Fibroblast of mammary gland (primary cell): ENCODE measurements around the gene LINC01488.

Experiments
- DNase-seq: peaks from one replicate; pipeline ENCODE4 v3.0.0-alpha.2; 2010; ENCODE audit warnings: low read depth
- H3K4me3 ChIP-seq: 2 replicates; pipeline ENCODE4 v1.5.1; 2011; ENCODE audit warnings: low read depth, mild to moderate bottlenecking, low read length, moderate library complexity; ENCODE audit not compliant: control insufficient read depth
- TF ChIP-seq, protein P1 (sequence below): conservative IDR thresholded peaks from 2 replicates; pipeline ENCODE4 v1.5.1; 2011; ENCODE audit warnings: low read depth, low read length, inconsistent platforms; ENCODE audit not compliant: control insufficient read depth, insufficient read depth

The LINC01488 gene

GRCh38 chr11:69533296-69534165 lies 52.1 kb downstream of the LINC01488 start:
- H3K4me3 ChIP-seq: no peak overlapping the region
- no peak for DNase-seq
- TF ChIP-seq, protein P1, sequence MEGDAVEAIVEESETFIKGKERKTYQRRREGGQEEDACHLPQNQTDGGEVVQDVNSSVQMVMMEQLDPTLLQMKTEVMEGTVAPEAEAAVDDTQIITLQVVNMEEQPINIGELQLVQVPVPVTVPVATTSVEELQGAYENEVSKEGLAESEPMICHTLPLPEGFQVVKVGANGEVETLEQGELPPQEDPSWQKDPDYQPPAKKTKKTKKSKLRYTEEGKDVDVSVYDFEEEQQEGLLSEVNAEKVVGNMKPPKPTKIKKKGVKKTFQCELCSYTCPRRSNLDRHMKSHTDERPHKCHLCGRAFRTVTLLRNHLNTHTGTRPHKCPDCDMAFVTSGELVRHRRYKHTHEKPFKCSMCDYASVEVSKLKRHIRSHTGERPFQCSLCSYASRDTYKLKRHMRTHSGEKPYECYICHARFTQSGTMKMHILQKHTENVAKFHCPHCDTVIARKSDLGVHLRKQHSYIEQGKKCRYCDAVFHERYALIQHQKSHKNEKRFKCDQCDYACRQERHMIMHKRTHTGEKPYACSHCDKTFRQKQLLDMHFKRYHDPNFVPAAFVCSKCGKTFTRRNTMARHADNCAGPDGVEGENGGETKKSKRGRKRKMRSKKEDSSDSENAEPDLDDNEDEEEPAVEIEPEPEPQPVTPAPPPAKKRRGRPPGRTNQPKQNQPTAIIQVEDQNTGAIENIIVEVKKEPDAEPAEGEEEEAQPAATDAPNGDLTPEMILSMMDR: no peak

DNA sequence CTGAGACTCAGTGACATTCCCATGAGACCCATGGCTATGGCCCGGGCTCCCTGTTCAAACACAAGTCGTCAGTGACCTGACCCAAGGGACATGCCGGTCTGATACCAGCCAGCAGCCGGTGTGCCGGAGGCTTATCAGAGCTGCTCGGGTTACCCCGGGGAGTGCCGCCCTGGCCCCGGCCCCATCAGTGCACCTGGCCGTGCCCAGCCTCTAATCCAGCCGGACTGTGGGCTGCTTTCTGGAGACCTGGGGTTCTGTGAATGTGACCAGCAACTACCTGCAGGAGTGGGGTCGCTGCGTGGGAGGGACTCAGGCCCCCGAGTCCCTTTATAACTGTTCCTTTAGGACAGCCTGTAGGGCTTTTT lies 52.7 kb downstream of the LINC01488 start:
- H3K4me3 ChIP-seq: no peak overlapping the region
- TF ChIP-seq, protein P1: no peak
- DNase-seq: no peak

DNA sequence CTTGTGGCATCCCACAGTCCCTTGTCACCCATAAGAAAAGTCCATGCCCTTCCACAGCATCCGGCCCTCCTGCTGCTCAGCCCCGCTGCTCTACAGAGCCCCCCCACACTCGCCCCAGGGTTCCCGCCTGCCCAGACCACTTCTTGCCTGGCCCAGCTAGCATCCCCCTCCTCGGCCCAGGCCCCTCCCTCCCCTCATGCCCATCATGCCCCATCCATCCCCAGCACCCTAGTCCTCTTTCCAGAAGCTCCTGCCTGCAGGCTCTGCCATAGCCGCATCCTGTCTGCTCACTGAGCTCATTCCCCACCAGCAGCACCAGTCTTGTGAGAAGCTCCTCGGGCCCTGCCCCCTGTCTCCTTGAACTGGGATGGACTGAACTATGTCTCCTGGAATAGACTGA lies 54.4 kb downstream of the LINC01488 start:
- DNase-seq: no peak
- H3K4me3 ChIP-seq: no peak overlapping the region
- TF ChIP-seq, protein P1: no peak

DNA sequence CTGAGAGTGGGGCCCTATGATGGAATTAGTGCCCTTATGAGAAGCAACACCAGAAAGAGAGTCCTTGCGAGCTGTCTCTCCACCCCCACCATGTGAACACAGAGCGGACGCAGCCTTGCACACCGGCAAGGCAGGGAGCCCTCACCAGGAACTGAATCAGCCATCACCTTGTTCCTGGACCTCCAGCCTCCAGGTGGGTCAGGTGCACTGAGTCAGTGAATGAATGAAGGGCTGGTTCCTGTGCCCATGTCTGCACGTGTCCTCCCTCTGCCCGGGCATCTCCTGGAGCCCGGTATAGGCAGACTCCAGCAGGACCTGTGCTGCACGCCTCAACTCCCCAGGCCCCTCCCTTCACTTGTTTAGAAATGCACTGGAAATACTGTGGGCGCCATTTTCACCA lies 54.9 kb downstream of the LINC01488 start:
- DNase-seq: no peak
- TF ChIP-seq, protein P1: no peak

DNA sequence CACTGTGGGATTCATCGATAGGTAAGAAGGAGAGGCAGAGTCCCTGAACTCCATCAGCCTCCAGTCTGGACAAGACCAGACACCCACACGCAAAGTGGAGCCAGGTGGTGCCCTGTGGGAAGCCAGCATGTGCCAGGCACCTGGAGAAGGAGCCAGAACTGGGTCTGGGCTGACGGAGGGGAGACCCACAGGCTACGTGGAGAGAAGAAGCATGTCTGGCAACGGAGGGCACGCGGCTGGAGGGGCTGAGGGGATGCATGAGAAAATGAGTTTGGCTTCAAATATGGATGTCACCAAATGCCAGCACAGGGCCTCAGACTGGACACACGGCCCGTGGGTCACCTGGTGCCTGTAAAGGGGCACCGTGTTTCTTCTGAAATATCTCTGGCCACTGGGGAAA lies 55.7 kb downstream of the LINC01488 start:
- no peak for DNase-seq
- TF ChIP-seq, protein P1: no peak
- H3K4me3 ChIP-seq: no peak overlapping the region

More for the DNA sequence above, 54.9 kb downstream of the LINC01488 start:
- no peak overlapping the region for H3K4me3 ChIP-seq

GRCh38 chr11:69537855-69538640 lies 56.6 kb downstream of the LINC01488 start:
- no peak for DNase-seq
- TF ChIP-seq, protein P1: no peak
- H3K4me3 ChIP-seq: no peak overlapping the region
